ENCODE results near the gene EIF2B2.

The EIF2B2 gene

DNA sequence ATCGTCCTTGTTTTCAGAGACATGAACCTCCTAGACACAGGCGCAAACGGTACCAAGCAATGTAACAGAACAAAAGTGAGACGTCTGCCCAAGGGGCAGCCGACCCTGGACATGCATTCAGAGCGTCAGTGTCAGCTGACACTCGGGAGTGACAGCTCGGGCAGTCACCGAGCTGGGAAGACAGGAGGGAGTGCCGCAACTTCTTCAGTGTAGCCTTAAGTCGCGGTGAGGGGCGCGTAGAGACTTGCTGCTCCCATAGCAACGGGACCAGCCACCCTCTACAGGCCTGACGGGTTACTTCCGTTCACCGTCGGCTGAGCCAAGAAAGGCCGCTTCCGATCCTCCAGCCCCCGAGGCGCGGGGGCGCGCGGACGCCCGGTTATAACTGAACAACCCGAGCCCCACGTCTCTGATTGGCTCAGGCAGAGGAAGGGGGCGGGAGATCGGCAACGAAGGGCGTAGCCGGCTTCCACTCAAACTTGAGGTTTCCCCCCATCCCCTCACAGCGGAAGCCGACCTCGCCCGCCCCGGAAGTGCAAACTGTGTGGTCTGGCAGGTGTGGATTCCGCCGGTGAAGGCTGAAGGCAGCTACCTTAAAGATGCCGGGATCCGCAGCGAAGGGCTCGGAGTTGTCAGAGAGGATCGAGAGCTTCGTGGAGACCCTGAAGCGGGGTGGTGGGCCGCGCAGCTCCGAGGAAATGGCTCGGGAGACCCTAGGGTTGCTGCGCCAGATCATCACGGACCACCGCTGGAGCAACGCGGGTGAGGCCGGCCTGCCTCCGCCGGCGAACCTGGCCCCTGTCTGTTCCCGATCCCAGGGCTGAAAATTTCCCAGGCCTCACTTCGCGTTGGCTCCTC is at the start of gene EIF2B2:
Gene EIF2B2 (plus strand): TSS at position 530 of the 858 bp plus-strand sequence. CDS start 70 bp downstream, at position 600.
- peak; percentile 94 for DNase-seq

DNA sequence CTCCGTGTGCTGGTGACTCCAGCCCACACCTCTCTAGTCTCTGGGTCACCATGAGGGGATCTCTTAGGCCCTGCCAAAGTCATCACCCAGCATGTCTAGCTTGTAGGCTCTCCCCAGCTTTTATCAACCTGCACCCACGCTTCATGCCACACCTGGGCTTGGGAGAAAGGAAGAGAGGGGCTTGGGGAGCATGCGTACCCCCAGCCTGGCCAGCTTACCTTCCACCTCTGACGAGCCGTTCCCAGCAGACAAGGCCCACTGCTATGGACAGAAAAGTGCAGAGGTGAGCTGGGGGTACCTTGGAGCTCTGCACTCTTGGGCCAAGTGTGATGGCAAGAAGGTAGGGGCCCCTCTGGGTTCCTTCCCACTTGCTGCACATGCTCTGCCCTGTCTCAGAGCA is 49.0 kb upstream of the EIF2B2 start:
- no peak for DNase-seq

DNA sequence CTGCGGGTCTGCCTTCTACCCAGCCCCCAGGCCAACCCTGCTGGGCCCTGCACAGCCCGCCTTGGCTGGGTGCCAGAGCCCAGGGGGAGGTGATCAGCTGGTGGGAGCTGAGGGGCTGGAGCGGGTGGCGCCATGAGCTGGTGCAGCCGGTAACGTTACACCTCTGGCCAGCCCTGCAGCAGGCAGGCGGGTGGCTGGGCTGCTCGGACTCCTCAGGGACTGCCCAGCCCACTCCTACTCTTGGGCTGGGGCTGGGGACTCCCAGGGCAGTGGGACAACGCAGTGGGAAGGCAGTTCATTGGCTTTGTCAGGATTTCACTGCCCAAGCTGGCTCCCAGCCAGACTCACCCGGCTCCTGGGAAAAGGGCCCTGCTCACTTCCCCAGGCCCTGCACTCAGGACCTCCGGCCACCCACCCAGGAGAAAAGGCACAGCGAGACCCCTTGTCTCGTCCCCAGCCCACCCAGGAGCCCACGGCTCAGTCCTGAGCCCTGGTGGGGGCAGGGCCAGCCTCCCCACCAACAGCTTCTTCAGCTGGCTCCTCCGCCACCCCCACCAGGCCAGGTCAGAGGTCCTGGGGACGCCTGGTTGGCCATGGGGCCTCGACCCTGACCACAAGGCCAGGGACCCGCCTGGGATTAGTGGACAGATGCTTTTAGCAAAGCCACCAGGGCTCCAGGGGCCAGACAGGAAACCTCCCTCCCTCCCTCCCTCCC is 48.3 kb upstream of the EIF2B2 start:
- DNase-seq: no peak

DNA sequence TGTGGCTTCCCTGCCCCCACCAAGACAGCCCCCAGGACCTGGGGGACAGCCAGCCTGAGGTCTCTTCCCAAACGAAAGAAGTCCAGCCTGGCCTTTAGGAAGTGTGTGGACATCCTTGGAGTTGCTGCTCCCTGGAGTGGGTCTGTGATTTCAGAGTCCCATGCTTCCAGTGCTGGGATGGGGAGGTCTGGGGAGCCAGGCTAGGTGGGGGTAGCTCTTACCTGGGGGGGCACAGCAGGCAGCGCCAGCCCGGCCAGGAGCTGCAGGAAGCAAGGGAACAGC is 47.8 kb upstream of the EIF2B2 start:
- DNase-seq: no peak

DNA sequence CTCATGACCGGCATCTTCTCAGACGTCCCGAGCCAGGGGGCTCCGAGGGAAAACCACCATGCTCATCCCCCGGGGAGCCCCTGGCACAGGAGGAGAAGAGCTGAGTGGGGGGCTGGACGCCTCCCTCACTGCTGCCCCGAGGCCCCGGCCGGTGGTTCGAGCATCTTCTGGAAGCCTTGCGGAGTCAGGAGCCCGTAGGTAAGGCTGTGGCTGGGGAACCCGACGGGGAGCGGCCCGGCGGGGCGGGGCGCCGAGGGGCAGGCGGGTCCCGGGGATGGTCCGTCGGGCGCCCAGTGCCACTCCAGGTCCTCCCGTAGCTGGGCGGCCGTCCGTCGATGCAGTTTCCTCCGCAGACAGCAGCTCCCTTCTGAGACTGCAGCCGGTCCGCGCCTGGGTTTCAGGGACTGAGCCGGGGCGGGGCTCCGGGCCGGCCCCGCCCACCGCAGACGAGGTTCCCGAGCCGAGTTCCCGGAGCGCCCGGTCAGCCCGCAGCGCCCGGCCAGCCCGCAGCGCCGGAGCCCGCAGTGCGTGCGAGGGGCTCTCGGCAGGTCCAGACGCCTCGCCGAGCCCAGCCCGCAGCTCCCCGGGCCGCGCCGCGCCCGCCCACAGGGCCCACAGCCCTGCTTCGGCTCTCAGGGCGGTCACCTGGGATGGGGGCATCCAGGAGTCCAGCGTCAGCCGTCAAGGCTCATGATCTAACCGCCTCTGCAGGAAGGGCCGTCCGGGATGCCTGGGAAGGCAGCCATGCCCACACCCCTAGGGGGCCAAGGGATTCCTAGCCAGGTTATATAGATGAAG is 47.3 kb upstream of the EIF2B2 start, which contains the start of gene PGF:
Gene PGF (minus strand): TSS at position 369 of the 798 bp plus-strand sequence. CDS start 355 bp downstream, at position 14.
- no peak for DNase-seq

DNA sequence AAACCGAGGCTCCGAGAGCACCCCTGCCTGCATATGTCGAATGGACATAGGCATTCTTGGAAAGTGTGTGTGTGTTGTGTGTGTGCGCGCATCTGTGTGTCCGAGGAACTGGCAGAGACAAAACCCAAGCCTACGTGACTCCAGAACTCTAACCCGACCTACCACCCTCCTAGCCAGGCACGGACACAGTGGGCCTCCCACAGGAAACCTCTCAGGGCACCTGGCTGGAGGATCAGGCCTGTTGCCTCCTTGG is 46.8 kb upstream of the EIF2B2 start:
- no peak for DNase-seq

DNA sequence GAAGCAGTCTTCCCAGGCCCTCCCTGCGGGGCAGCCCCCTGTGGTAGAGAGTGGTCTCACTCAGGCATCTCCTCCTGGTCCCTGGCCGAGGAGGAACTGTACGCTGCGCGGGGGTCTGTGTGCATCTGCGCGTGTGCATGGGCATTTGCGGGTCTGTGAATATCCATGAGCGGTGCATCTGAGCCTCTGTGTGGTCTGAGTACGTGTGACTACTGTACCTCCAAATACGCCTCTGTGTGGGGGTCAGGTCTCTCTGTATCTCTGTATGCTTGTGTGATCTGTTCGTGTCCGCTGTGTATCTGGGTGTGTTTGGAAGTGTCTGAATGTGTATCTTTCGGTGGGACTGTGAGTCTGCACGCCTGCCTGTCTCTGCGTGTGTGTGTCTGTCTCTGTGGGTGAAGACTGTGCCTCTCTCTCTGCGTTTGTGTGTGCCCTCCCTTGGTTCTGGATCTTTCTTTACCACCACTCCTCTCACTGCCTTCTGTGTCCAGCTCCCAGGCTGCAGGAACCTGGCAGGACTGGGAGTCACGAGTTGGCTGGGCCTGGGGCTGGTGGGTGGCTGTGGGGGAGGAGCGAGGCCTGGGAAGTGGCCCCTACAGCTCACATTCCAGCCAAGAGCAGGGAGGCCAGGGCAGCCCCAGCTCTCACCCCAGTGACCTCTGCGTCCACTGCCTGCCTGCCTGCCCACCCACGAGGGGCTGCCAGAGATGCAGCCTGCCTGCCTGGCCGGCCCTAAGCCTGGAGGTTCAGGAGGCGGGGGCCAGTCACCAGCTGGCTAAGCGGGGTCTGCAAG is 46.2 kb upstream of the EIF2B2 start:
- no peak for DNase-seq

GRCh38 chr14:74959596-74960180 is 43.0 kb upstream of the EIF2B2 start:
- DNase-seq: no peak

DNA sequence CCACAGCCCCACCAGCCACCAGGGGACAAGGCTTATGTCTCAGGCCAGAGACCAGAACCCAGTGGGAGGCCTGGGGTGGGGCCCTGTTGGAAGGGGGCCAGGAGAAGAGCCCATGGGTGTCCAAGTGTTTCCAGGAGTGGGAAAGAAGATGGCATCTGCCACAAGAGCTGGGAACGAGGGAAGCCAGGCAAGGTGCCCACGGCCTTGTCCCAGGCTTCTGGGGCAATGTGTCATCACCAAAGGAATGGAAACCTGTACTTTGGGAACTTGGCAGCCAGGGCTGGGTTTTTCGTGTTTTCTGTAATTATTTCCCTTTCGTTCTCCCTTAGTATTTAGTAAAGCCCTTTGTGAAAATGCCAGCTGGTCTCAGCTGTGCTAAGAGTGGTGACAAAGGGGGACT is 42.0 kb upstream of the EIF2B2 start:
- no peak for DNase-seq

DNA sequence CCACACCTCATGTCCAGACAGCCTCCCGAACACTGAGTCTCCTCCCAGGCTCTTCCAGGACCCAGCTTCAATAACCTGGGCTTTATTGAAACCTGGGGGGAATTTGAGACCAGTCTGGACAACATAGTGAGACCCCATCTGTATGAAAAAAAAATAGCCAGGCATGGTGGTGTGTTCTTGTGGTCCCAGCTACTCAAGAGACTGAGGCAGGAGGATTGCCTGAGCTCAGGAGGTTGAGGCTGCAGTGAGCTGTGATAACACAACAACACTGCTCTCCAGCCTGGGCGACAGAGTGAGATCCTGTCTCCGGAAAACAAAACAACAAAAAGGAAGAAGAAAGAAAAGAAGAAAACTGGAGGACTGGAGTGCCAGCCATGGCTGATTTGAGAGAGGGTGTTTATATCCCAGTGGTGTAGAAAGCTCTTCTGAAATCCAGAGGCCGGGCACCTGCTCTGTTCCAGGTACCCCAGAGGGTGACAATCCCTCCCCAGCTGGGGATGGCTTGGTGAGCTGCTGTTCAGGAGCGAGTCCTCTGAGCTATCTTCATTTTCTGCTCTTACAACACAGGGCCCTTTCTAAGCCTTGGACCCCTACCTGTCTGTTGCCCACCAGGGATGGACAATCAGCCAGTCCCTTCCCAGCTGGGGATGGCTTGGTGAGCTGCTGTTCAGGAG is 41.3 kb upstream of the EIF2B2 start:
- no peak for DNase-seq

GRCh38 chr14:74962046-74962445 is 40.7 kb upstream of the EIF2B2 start:
- no peak for DNase-seq

GRCh38 chr14:74962493-74962892 is 40.2 kb upstream of the EIF2B2 start:
- no peak for DNase-seq

- DNase-seq: no peak
These were observed 39.5 kb upstream of the EIF2B2 start for GRCh38 chr14:74963178-74963704.

DNA sequence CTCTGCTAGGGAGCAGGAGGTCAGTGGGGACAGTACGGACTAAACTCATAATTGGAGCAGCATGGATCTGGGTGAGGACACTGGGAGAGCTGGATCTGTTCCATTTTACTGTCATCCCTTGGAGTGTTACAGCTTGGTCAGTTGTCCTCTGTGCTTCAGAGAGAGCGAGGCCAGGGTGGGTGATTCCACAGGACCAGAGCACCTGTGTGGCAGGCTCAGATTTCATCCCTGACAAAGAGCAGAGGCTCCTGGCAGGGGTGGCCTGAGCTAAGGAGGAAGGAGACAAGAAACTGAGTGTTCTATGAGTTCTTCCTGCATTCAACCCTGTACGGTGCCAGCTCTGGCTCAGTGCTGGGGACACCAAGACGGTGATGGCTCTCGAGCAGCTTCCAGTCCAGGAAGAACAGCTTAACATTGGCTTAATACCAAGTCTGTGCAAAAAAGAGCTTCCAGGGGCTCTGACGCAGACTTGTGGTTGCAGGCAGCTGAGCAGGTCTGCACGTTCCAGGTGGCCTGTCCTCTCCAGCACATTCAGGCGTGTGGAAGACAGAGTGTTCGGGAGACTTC is 38.9 kb upstream of the EIF2B2 start:
- no peak for DNase-seq

DNA sequence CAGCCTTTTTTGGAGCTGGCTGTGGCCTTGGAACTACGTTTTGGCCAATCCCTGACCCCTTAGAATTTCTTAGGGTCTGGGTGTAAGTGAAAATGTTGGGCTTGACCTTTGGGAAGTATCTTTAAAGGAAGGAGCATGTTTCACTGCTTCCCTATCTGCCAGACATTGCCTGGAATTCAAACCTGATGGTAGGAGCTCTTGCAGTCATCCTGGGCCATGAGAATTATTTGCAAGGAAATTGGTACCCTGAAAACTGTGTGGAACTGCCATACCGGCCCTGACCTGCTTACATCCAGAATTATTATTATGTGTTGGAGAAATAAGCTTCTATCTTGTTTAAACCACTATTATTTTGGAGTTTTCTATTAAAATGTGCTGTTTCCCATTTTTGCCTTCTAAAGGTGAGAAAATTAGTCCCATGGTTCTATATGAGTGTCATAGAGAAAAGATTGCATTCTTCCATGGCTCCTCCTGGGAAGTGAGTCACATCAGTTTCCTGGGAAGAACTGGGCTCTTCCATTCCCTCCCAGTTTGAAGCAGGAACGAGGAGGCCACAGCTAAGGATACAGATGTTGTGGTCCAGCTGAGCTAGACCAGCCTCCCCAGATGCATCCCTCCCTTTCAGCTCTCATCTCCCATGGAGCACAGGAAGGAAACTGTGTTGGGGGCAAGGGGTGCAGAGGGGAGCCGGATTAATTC is 37.8 kb upstream of the EIF2B2 start:
- no peak for DNase-seq

- no peak for DNase-seq
These were observed 37.1 kb upstream of the EIF2B2 start for GRCh38 chr14:74965486-74966153.

DNA sequence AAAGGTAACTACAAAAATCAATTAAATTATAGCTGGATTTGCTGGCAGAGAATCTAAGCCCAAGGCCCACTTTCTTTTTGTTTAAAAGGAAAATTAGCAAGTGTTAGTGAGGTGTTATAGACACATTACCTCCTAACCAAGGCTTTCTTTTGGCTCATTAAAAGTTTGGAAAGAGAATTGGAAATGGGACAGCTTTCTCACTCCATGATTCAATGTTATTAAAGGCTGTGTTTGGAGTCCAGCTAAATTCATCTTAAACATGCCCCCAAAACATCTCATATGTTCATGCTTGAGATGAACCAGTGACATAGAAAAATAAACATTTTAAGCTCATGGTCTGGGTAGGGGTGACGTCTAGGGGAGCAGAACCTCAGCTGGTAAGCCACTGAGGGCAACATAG is 33.9 kb upstream of the EIF2B2 start:
- DNase-seq: no peak

DNA sequence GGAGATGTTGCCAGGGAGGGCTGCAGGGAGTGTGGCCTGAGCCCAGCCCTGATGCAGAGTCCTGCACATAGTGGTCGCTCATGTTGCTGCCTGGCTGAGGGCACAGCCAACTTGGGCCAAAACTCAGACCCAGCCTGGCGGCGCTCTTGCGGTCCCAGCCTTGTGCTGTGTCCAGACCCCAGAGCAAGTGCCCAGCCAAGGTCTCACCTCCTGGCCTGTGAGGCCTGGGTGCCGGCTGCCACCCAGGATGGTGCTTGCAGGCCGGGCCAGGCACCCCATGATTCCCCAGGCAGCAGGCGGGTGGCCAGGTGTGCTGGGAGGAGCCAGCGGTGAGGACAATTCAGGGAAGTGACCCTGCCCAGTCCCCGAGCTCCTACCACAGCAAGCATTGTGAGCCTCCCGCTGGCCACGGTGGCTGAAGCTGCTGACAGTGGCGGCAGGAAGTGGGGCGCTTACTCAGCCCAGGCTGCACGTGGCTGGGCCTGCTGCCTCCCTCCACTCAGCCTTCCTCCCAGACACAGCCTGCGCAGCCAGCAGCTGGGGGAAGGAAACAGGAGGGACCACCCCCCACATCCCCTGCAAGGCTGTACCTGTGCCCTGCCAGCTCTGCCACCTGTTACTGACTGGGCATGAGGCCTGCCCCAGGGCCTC is 29.6 kb upstream of the EIF2B2 start:
- DNase-seq: no peak

- no peak for DNase-seq
These were observed 28.8 kb upstream of the EIF2B2 start for GRCh38 chr14:74973905-74974363.
